Colonic mucosa (tissue), 4 donors: Measurements from ENCODE around the gene PRDM4. TPM values are rescaled to one million over a fixed set of nuclear protein-coding genes. Genes with fewer than 3 reads are reported as not detected.
"Not testable (repeated sequence)": the region's sequence is repeated elsewhere in the genome, so short reads cannot be mapped to it uniquely, and the experiment has no call there.

Source experiments
- DNase-seq: peaks from one replicate; pipeline ENCODE4 v3.0.0-alpha.2; 2020
- H3K27ac ChIP-seq: fragments of 200-600 bp; one replicate; pipeline ENCODE4 v1.8.0; 2021
- H3K27me3 ChIP-seq: fragments of 200-600 bp; one replicate; pipeline ENCODE4 v1.8.0; 2021
- H3K36me3 ChIP-seq: fragments of 200-600 bp; one replicate; pipeline ENCODE4 v1.8.0; 2021
- H3K4me1 ChIP-seq: fragments of 200-600 bp; one replicate; pipeline ENCODE4 v1.8.0; 2021; ENCODE audit warnings: mild to moderate bottlenecking
- H3K4me3 ChIP-seq: fragments of 200-600 bp; one replicate; pipeline ENCODE4 v1.8.0; 2021
- H3K9ac ChIP-seq, 2 donors: one replicate each; pipeline ENCODE4 v1.7.0; 2013; ENCODE audit warnings: control low read depth in 2 of 2, low read depth in 2 of 2, low read length in 2 of 2
- H3K9me3 ChIP-seq: fragments of 200-600 bp; one replicate; pipeline ENCODE4 v1.8.0; 2021
- CTCF ChIP-seq: fragments of 200-600 bp; IDR thresholded peaks from one replicate; pipeline ENCODE4 v1.8.0; 2022; ENCODE audit warnings: antibody characterized with exemption, mild to moderate bottlenecking
- intact Hi-C: fragments of 100-400 bp; cut with DNase I; formaldehyde crosslinking; loops from one replicate; pipeline ENCODE4 v1.14.1; 2022
- total RNA-seq, 2 donors: library from RNA; stranded (reverse); fragmentation: NEBNext Ultra II Directional in 1 of 2; extraction: Animal tissue kit (Norgen Biotek cat#: 25700) in 1 of 2; gene quantifications; one replicate each; pipeline ENCODE4 v1.2.1, GENCODE V29; 2021
- donor health status: healthy.
- donor health status: DM: no; HTN: no; CAD: no.
- donor health status: DM: no; HTN: no; CAD: no.

Gene PRDM4
- total RNA-seq, 2 donors from 2014 or later: 32.7 to 36.1 TPM

DNA sequence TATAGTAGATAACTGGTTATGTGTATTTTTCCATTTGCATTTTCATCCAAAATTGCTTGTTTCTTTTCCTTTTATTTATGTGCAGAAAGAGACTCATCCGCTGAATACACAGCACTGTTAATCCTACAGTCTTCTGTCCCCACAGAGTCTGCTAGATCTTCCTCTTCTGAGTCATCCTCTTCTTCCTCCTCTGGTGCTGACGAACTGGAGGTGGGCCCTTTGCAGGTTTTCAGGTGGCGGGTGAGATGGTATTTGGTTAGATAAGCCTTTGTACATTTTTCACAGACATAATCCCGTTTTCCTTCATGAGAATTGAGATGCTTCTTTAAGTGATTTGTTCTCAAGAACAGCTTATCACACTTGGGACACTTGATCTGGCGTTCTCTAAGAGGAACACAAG is 26.8 kb downstream of the PRDM4 start:
- no peaks in the 10 kb centered on the region for H3K27me3 ChIP-seq
- H3K27ac ChIP-seq: no peak overlapping the region
- H3K9ac ChIP-seq: no peak overlapping the region
- DNase-seq: no peak
- intact Hi-C loops: no loop called here
- no peaks in the 10 kb centered on the region for H3K9me3 ChIP-seq
- TF ChIP-seq CTCF: no peak
- no peak overlapping the region for H3K4me3 ChIP-seq
- no peaks in the 10 kb centered on the region for H3K4me1 ChIP-seq
- H3K36me3 ChIP-seq: peaks cover 40% of the 10 kb centered on the region

DNA sequence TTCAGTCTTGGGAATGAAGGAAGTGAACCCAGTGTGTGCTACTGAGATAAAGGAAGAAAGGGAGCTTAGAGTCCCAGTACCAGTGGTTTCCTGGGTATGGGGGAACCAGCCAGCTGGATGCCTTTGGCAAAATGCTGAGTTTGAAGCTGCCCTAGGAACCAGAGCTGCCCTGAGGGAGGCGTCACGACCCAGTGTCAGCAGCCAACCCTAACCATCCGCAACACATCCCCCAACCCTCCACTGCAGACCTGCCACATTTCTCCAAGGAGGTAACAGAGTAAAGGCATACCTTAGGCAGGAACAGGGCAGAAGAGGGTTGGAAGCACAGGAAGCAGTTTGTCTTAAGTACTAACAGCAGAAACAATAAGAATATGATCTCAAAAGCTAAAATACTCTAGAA is 28.6 kb downstream of the PRDM4 start:
- no peak overlapping the region for H3K27ac ChIP-seq
- no peaks in the 10 kb centered on the region for H3K4me1 ChIP-seq
- H3K4me3 ChIP-seq: no peak overlapping the region
- H3K9ac ChIP-seq: no peak overlapping the region
- H3K27me3 ChIP-seq: no peaks in the 10 kb centered on the region
- intact Hi-C loops: no loop called here
- peaks cover 25% of the 10 kb centered on the region for H3K36me3 ChIP-seq
- no peaks in the 10 kb centered on the region for H3K9me3 ChIP-seq
- TF ChIP-seq CTCF: no peak
- no peak for DNase-seq

DNA sequence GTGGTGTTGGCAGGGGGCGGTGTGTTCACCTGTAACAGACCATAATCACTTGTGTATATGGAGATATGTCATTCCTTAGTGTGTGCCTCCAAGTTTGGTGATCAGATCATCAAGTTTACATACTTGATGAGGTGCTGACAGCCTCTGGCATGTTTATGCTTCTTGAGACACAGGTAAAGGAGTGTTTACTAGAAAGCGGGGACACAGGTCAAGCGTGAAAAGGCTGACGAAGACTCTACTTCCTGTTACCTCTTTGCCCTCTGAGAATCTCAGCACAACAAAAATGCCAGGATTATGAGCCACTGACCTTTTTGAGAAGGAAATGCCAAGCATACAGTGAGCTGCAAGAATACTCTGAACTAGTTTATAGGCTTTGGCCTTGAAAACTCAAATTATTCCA is 29.6 kb downstream of the PRDM4 start:
- no peaks in the 10 kb centered on the region for H3K4me1 ChIP-seq
- DNase-seq: no peak
- H3K4me3 ChIP-seq: no peak overlapping the region
- H3K36me3 ChIP-seq: peaks cover 18% of the 10 kb centered on the region
- H3K27me3 ChIP-seq: no peaks in the 10 kb centered on the region
- H3K9me3 ChIP-seq: no peaks in the 10 kb centered on the region
- H3K27ac ChIP-seq: no peak overlapping the region
- no peak overlapping the region for H3K9ac ChIP-seq
- intact Hi-C loops: no loop called here
- TF ChIP-seq CTCF: no peak

- intact Hi-C loops: no loop called here
- H3K27ac ChIP-seq: no peak overlapping the region
- no peak for DNase-seq
- no peaks in the 10 kb centered on the region for H3K27me3 ChIP-seq
- H3K36me3 ChIP-seq: peaks cover 15% of the 10 kb centered on the region
- no peak for TF ChIP-seq CTCF
- no peaks in the 10 kb centered on the region for H3K4me1 ChIP-seq
- no peaks in the 10 kb centered on the region for H3K9me3 ChIP-seq
- H3K9ac ChIP-seq: no peak overlapping the region
- H3K4me3 ChIP-seq: no peak overlapping the region
These were observed 30.2 kb downstream of the PRDM4 start for GRCh38 chr12:107730618-107731341.

DNA sequence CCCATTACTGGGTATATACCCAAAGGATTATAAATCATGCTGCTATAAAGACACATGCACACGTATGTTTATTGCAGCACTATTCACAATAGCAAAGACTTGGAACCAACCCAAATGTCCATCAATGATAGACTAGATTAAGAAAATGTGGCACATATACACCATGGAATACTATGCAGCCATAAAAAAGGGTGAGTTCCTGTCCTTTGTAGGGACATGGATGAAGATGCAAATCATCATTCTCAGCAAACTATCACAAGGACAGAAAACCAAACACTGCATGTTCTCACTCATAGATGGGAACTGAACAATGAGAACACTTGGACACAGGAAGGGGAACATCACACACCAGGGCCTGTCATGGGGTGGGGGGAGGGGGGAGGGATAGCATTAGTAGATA is 33.2 kb downstream of the PRDM4 start:
- H3K4me1 ChIP-seq, H3K36me3 ChIP-seq, H3K9me3 ChIP-seq, DNase-seq, H3K9ac ChIP-seq, intact Hi-C loops, H3K27me3 ChIP-seq, H3K4me3 ChIP-seq, H3K27ac ChIP-seq: not testable (repeated sequence)

- H3K4me3 ChIP-seq, H3K9me3 ChIP-seq, H3K36me3 ChIP-seq, H3K27ac ChIP-seq, H3K4me1 ChIP-seq, H3K27me3 ChIP-seq, intact Hi-C loops, DNase-seq, H3K9ac ChIP-seq: not testable (repeated sequence)
These were observed 33.6 kb downstream of the PRDM4 start for GRCh38 chr12:107727327-107727726.
